Hepatocyte (in vitro differentiated cells): Measurements from ENCODE around the gene ISM1. TPM values are rescaled to one million over a fixed set of nuclear protein-coding genes. Genes with fewer than 3 reads are reported as not detected.

Source experiments
- DNase-seq: peaks from one replicate; pipeline ENCODE4 v3.0.0-alpha.2; 2016; ENCODE audit warnings: low spot score
- H2AFZ ChIP-seq: fragments of 200-600 bp; sonication (generic); 2 replicates; pipeline ENCODE4 v1.6.0; 2016; ENCODE audit warnings: antibody characterized with exemption, mild to moderate bottlenecking
- H3K27ac ChIP-seq: fragments of 200-600 bp; sonication (generic); 2 replicates; pipeline ENCODE4 v1.5.1; 2016; ENCODE audit warnings: mild to moderate bottlenecking
- H3K27me3 ChIP-seq: fragments of 200-600 bp; sonication (generic); 2 replicates; pipeline ENCODE4 v1.6.1; 2016
- H3K36me3 ChIP-seq: fragments of 200-600 bp; sonication (generic); replicated peaks from 2 replicates; pipeline ENCODE4 v1.5.1; 2016; ENCODE audit warnings: low read depth; ENCODE audit not compliant: insufficient read depth
- H3K4me1 ChIP-seq: fragments of 200-600 bp; sonication (generic); 2 replicates; pipeline ENCODE4 v1.5.1; 2016; ENCODE audit warnings: mild to moderate bottlenecking, moderate library complexity; ENCODE audit not compliant: insufficient read depth
- H3K4me2 ChIP-seq: fragments of 200-600 bp; sonication (generic); 2 replicates; pipeline ENCODE4 v1.6.0; 2016
- H3K4me3 ChIP-seq: fragments of 200-600 bp; sonication (generic); 2 replicates; pipeline ENCODE4 v1.5.1; 2016; ENCODE audit warnings: mild to moderate bottlenecking
- H3K79me2 ChIP-seq: fragments of 200-600 bp; sonication (generic); 2 replicates; pipeline ENCODE4 v1.6.0; 2017; ENCODE audit warnings: mild to moderate bottlenecking
- H3K9me2 ChIP-seq: fragments of 200-600 bp; sonication (generic); replicated peaks from 2 replicates; pipeline ENCODE4 v1.6.0; 2017; ENCODE audit warnings: mild to moderate bottlenecking; ENCODE audit not compliant: insufficient read depth
- H3K9me3 ChIP-seq: fragments of 200-600 bp; sonication (generic); 2 replicates; pipeline ENCODE4 v1.5.1; 2016; ENCODE audit warnings: low read depth, mild to moderate bottlenecking
- H4K20me1 ChIP-seq: fragments of 200-600 bp; sonication (generic); 2 replicates; pipeline ENCODE4 v1.6.0; 2016; ENCODE audit warnings: mild to moderate bottlenecking; ENCODE audit not compliant: insufficient read depth, poor library complexity, severe bottlenecking
- EZH2 ChIP-seq: fragments of 200-600 bp; sonication (generic); IDR thresholded peaks from 2 replicates; pipeline ENCODE4 v1.6.1; 2016; ENCODE audit warnings: antibody characterized with exemption, mild to moderate bottlenecking, borderline replicate concordance
- EZH2phosphoT487 ChIP-seq: fragments of 200-600 bp; sonication (generic); IDR thresholded peaks from one replicate; pipeline ENCODE4 v1.6.1; 2018; ENCODE audit warnings: antibody characterized with exemption, mild to moderate bottlenecking, low read depth, moderate library complexity; ENCODE audit not compliant: unreplicated experiment, severe bottlenecking
- WGBS: methylation state at CpG from one replicate; pipeline ENCODE4 v1.1.6; 2016; ENCODE audit warnings: low lambda C conversion rate; ENCODE audit errors: missing lambda C conversion rate; 5-methylcytosine and 5-hydroxymethylcytosine counted together
- polyA plus RNA-seq: library from polyadenylated mRNA; unstranded; fragments of >200 nt; fragmentation: Nextera tagmentation; extraction: Ambion mirVana; gene quantifications from 2 replicates; pipeline ENCODE4 v1.2.1, GENCODE V29; 2016
- total RNA-seq: library from RNA; depleted of rRNA; stranded (reverse); fragments of >200 nt; gene quantifications from 2 replicates; pipeline ENCODE4 v1.2.3, GENCODE V29; 2014
- TF ChIP-seq, protein P1 (sequence below): fragments of 200-600 bp; sonication (generic); IDR thresholded peaks from 2 replicates; pipeline ENCODE4 v1.5.1; 2016; ENCODE audit warnings: antibody characterized with exemption, mild to moderate bottlenecking; ENCODE audit not compliant: poor library complexity

Gene ISM1
- total and polyA plus RNA-seq, 2 experiments from 2014 or later, result 0.76 to 1.7 TPM

DNA sequence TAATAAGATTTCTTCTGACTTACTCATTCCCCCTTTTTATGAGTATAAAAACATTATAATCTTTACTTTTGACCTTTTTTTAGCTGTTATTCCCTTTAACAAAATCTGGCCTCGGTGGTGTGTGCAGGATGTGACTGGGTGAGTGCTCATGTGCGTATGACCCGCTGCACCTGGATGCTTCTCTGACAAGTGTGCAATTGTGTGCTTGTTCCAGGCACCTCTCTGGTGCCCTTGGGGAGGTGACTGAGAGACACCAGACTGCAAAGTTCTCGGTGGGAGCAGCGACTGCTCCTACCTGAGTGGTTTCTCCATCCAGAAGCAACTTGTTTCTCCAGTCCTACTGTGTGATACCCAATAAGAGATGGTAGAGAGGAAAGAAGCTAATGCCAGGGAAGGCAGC, 65.0 kb downstream of the ISM1 start:
- DNase-seq, result no peak

DNA sequence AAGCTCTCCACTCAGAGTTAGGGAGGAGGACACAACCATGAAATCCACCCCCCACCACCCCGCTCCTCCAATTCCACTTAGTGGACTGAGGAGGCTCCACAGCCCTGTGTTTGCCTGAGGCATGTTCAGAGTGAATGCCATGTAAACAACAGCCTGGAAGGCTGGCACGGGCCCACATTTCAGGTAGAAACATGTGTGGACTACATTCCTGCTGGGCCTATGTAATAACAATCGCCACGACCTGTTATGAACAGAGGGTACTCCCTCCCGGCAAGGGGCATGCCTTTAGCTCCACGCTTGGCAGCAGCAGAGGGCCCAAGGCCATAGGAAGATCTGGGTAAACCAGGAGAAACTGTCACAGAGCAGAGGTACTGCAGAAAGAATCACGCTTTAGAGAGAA, 65.5 kb downstream of the ISM1 start:
- Histone ChIP-seq H3K27ac (peak overlapping the region; percentile 57), H3K4me1 (peaks cover 13% of the 10 kb centered on the region), H4K20me1 (no peaks in the 10 kb centered on the region), H3K9me3 (no peaks in the 10 kb centered on the region), H3K36me3 (no peaks in the 10 kb centered on the region), H3K4me3 (no peak overlapping the region), H2AFZ (no peak overlapping the region), H3K9me2 (no peaks in the 10 kb centered on the region), H3K27me3 (no peaks in the 10 kb centered on the region), H3K4me2 (no peak overlapping the region), H3K79me2 (no peaks in the 10 kb centered on the region)
- WGBS, result 80% methylated on average over 7 of the region's 7 CpGs
- DNase-seq, result peak; percentile 25
- TF ChIP-seq EZH2phosphoT487 (no peak), EZH2 (no peak)
- TF ChIP-seq, protein P1, sequence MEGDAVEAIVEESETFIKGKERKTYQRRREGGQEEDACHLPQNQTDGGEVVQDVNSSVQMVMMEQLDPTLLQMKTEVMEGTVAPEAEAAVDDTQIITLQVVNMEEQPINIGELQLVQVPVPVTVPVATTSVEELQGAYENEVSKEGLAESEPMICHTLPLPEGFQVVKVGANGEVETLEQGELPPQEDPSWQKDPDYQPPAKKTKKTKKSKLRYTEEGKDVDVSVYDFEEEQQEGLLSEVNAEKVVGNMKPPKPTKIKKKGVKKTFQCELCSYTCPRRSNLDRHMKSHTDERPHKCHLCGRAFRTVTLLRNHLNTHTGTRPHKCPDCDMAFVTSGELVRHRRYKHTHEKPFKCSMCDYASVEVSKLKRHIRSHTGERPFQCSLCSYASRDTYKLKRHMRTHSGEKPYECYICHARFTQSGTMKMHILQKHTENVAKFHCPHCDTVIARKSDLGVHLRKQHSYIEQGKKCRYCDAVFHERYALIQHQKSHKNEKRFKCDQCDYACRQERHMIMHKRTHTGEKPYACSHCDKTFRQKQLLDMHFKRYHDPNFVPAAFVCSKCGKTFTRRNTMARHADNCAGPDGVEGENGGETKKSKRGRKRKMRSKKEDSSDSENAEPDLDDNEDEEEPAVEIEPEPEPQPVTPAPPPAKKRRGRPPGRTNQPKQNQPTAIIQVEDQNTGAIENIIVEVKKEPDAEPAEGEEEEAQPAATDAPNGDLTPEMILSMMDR, result no peak

More for the DNA sequence above, 65.0 kb downstream of the ISM1 start:
- no peak overlapping the region for H2AFZ ChIP-seq
- no peak overlapping the region for H3K4me3 ChIP-seq
- no peaks in the 10 kb centered on the region for H3K9me3 ChIP-seq
- H3K79me2 ChIP-seq, result no peaks in the 10 kb centered on the region
- H3K27me3 ChIP-seq, result no peaks in the 10 kb centered on the region
- TF ChIP-seq, protein P1, result no peak
- TF ChIP-seq EZH2phosphoT487, result no peak
- no peak for TF ChIP-seq EZH2
- H3K36me3 ChIP-seq, result no peaks in the 10 kb centered on the region
- no peaks in the 10 kb centered on the region for H3K9me2 ChIP-seq
- H3K4me2 ChIP-seq, result no peak overlapping the region
- H4K20me1 ChIP-seq, result no peaks in the 10 kb centered on the region
- H3K27ac ChIP-seq, result peak overlapping the region; percentile 51
- 93% methylated on average over 5 of the region's 5 CpGs for WGBS
- peaks cover 8% of the 10 kb centered on the region for H3K4me1 ChIP-seq

DNA sequence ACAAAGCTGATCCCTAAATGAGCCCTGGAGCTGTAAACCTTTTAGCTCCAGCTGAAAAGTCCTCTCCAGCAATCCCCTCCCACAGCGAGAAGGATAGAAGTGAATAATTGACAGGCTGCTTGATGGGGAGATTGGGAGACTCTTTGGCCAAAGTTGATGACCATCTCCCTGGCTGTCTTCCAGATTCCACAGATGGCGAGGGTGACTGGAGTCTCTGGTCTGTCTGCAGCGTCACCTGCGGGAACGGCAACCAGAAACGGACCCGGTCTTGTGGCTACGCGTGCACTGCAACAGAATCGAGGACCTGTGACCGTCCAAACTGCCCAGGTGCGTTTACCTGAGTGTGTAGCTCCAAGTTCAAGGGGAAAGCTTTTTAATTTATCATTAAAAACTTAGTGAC, 67.3 kb downstream of the ISM1 start:
- Histone ChIP-seq H3K4me1 (peaks cover 16% of the 10 kb centered on the region), H3K9me3 (no peaks in the 10 kb centered on the region), H3K4me2 (no peak overlapping the region), H3K36me3 (no peaks in the 10 kb centered on the region), H3K4me3 (no peak overlapping the region), H4K20me1 (no peaks in the 10 kb centered on the region), H2AFZ (no peak overlapping the region), H3K27me3 (no peaks in the 10 kb centered on the region), H3K79me2 (no peaks in the 10 kb centered on the region), H3K27ac (no peak overlapping the region), H3K9me2 (no peaks in the 10 kb centered on the region)
- WGBS, result 89% methylated on average over 12 of the region's 12 CpGs
- DNase-seq, result no peak
- no peak for TF ChIP-seq EZH2phosphoT487
- TF ChIP-seq, protein P1, result no peak
- TF ChIP-seq EZH2, result no peak

DNA sequence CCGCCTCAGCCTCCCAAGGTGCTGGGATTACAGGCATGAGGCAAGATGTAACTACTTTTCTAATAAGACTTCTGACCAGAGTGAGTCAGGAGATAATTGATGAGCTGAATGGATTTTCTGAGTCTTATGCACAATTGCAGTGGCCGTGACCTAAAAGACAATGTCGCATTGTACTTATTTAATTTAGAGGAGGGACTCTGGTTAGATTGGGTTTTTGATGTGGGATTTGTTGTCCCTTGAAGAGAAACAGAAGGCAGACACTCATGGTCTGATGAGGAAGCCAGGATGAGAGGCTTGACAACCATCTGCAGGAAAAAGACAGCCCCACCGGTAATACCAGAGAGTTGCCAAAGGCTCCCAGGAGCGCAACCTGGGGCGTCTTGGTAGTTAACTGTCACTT, 68.0 kb downstream of the ISM1 start:
- no peak overlapping the region for H3K4me2 ChIP-seq
- H3K79me2 ChIP-seq, result no peaks in the 10 kb centered on the region
- H3K9me3 ChIP-seq, result no peaks in the 10 kb centered on the region
- no peak overlapping the region for H3K27ac ChIP-seq
- no peaks in the 10 kb centered on the region for H3K27me3 ChIP-seq
- no peak for DNase-seq
- H3K36me3 ChIP-seq, result no peaks in the 10 kb centered on the region
- H4K20me1 ChIP-seq, result no peaks in the 10 kb centered on the region
- TF ChIP-seq, protein P1, result no peak
- TF ChIP-seq EZH2phosphoT487 (no peak), EZH2 (no peak)
- H2AFZ ChIP-seq, result no peak overlapping the region
- 95% methylated on average over 6 of the region's 6 CpGs for WGBS
- H3K4me1 ChIP-seq, result peaks cover 16% of the 10 kb centered on the region
- H3K4me3 ChIP-seq, result no peak overlapping the region
- H3K9me2 ChIP-seq, result no peaks in the 10 kb centered on the region
